ENCODE measurements around the gene FAM110A.
"Not testable (repeated sequence)": the region's sequence is repeated elsewhere in the genome, so short reads cannot be mapped to it uniquely, and the experiment has no call there.

Gene FAM110A

DNA sequence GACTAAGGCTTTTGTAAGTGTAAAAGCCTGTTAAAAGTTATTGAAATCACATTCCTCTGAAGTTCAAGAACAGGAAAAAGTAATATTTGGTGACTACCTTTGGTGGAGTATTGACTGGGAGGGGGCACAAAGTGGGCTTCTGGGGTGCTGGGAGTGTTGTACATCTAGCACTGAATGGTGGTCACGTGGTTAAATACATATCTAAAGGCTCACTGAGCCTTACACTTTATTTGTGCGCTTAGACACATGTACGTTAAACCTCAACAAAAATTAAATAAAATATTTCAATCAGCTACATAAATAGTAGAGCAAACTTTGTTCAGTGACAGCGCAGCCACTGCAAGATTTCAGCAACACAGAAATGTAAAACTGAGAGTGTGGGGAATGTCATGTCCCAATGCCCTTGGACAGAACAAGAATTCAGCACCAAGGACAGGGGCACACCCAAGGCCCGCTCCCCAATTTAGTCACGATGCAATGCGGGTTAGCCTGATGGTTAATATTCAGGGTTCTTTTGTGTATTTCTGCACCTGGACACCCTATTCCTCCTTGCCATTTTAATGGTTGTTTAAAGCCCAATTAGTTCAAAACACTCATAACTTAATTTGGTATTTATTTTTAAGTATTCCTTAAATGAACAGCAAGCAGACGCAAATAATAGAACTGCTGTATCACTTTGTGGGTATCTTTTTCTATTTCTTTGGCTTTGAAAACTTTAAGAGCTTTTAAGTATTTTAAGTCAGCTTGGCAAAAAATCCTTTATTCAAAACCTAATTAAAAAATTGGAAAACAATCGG lies 45.2 kb downstream of the FAM110A start:
- DNase-seq, result no peak

DNA sequence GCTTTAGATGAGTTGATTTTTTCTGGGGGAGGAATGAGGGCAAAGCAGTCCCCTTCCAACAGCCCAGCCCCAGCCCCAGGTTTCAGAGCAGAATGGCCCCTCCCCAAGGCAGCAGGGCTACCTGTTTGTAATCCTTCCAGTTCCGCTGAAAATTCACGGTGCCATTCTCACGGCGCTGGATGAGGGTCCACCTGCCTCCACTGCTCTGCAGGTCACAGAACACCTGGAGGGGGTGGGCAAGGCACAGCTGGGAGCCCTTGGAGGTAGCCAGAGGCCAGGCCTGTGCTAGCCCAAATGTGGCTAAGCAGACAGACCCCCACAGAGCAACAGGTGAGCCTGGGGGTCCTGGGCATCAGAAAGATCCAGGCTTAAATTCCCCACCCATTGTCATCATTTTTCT lies 46.1 kb downstream of the FAM110A start:
- no peak for DNase-seq

DNA sequence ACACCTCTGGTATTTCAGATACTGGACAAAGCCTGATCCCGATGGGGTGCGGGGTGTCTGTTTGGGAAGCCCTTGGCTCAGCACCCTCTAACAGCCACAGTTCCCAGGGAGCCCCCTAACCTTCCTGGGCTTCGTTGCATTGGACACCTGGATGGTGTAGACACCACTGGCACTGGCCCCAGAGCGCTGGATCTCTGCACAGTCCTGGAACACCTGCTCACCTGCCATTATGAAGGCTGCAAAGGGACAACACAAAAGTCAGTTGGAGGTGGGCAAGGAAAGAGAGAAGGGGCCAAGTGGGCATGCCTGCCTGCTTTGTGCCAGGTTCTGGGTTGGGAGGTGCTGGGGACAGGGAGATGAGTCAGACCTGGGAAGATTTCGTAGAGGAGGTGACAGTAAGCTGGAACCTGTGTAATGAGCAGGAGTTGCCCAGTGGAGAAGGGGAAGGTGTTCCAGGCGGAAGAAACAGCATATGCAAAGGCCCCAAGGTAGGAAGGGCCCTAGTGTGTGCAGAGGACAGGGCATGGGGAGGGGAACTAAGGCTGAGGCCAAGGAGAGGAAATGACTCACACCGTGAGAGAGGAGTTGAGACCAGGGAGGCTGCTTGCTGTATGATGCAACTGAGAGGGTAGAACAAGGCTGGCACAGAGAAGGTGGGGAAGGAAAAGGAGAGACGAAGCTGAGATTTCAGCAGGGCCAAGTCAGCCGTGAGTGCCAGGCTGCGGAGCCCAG lies 47.7 kb downstream of the FAM110A start:
- DNase-seq, result no peak

DNA sequence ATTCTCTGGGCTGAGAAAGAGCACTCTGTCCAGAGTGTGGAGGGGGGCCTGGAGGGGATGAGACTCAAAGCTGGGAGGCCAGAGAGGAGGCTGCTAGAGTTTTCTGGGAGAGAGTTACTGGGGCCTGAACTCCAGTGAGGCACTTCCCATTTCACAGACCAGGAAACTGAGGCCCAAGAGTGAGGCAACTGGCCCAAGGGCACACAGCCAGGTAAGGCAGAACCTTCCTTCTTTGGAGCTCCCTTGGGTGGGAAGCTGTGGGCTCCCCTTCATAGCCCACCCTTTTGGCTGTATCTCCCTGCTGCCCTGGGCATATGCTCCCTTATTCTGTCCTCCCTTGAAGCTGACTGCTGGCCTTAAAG lies 48.2 kb downstream of the FAM110A start:
- no peak for DNase-seq

DNA sequence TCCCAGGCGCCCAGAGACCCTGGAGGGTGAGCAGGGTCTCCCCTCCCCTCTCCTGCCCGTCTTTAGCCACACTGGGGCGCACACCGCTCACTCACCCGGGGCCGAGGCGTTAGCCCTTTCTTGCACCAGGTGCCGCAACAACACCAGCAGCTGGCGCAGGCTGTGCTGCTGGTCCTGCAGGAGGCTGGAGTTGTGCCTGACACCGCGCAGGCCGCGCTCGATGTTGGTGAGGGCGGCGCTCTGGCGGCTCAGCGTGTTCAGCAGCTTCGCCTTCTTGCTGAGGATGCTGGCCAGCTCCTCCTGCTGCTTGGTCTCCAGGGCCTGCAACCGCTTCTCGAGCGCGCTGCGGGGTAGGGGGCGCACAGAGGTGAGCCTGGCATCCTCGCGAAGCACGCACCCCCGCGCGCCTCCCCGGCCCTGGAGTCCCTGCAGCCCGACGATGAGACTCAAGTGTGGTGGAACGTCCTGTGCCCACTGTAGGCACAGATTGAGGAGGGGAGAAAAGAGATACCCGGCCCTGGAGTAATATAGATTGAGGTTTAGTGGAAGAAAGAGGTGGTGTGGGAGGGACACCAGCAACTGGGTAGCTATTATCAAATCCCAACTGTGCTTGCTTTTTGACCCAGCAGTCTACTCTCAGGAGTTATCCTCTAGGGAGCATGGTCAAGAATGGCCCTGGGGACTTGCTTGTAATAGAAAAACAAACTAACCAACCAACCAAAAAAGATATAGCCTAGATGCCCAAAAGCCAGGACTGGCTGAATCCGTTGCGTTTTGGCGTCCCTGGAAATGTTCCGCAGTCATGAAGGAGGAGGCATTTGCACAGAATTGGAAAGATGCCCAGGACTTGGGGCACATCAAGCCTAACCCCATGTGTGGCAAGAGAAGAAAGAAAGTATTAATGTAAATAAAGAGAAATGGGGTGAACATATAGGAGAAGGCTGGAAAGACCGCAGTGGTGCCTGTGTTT lies 51.8 kb downstream of the FAM110A start:
- DNase-seq, result no peak

DNA sequence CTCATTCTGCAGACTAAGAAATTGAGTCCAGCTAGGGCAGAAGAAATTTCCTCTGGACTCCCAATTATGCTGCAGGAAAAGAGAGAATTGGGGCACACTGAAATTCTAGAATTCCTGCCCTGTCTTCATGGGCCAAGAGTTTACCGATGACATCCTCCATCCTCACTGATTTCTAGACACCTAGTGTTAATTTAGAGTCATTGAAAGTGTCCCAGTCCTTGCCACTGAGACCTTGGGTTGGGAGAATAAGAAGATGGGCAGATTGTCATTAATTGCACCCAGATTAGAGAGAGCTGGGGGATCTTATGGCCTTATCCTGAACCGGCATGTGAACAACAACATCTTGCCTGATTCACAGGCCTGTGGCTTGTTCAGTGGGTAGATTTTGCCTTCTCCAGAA lies 53.6 kb downstream of the FAM110A start:
- DNase-seq, result no peak

DNA sequence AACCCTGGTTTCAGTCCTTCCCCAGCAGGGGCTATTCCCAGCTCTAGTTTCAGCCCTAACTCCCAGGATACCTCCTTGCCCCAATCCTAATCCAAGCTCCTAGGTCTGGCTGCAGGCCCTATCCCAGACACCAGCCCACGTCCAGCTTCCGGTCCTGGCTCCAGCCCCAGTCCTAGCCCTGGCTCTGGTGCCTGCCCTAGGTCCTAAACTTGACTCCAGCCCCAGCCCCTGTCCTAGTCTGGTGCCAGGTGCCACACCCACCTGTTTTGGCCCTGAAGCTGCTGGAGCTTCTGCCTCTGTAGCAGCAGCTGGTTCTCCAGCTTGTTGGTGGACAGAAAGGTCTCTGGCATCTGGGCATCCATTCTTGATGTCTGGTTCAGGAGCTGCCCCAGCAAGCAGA lies 54.5 kb downstream of the FAM110A start:
- DNase-seq, result no peak

DNA sequence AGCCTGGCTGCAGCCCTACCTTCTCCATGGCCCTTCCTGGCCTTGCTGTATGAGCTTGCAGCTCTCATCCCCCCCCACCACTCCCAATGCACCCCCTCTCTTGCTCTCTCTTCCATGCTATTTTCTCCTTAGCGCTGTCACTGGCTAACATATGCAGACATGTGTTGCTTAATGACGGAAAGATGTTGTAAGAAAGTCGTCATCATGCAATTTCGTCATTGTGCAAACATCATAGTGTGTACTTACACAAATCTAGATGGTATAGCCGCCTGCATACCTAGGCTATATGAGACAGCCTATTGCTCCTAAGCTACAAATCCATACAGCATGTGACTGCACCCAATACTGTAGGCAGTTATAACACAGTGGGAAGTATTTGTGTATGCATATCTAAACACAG lies 55.6 kb downstream of the FAM110A start:
- no peak for DNase-seq

DNA sequence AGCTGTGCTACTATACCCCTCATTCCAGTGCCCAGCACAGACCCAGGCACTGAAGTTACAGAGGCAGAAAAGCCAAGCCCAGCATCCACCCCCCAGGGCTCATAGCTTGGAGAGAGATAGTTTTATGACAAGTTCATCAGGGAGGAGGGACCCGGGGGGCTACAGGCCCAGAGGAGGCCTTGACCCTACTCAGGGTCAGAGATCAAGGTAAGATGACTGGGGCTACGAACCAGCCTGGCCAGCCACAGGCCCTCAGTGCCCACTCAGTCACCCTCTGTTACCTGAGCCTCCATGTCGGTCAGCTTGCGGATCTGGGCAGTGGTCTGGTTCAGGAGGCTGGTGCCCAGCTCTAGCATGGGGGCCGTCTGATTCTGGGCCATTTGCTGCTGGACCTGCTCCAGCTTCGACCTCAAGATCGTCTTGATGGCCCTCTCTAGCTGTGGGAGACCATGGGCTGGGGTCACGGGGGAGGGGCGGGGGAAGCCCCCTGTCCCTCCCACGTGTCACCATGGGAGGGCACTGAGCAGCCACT lies 56.5 kb downstream of the FAM110A start:
- DNase-seq, result no peak

DNA sequence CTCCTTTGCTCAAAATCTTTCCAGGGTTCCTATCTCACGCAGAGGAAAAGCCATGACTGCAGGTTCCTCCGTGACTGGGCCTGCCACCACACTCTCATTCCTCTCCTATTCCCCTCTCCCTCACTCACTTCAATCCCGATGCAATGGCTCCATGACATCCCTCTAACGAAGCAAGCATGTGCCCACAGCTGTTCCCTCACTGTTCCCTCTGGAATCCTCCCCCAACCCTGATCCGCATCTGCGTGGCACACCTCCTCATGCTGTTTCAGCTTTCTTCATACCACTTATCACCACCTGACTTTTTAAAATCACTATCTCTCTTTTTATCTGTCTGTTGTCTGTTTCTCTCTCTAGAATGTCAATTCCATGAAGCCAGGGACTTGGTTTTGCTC lies 57.1 kb downstream of the FAM110A start:
- DNase-seq, result no peak

DNA sequence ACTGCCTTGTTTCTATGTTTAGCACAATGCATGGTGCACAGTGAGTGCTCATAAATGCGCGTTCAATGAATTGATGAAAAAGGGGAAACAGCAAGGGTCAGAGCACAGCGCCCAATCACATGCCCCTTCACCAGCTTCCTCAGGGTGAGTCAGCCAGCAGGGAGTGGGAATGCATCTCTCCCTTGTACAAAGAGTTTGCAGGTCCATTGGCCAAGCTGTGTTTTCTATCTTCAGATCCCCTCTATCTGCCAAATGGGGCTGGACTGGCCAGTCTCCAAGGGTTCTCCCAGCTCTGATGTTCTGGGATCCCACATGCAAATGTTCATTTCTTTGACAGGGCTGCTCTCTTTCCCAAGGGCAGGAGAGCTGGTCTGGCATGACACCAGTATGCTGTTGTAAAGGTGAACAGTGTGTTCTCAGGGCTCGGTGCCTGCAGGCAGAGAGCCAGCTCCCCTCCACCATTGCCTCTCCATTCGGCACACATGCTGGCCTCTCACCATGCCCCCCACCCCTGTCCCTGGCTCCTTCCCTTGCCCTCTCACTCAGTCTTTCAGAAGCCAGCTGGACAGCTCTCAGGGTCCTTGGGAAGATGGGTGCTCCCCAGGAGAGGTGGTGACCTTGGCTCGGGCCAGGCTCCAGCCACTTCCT lies 57.7 kb downstream of the FAM110A start:
- DNase-seq, result no peak

DNA sequence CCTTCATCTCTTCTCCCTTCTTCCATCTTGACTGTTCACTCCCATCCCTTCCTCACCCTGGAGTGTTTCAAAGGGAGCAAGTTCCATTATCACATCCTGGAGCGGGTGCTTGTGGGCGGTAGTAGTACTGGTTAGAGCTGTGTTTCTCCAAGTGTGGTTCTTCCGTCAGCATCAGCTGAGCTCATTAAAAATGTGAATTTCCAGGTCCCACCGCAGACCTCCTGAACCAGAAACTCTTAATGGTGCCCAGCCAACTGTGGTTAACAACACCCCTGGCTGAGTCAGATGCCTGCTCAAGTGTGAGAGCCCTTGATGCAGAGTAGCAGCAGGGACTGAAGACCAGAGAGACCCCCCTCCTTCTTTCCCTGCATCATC lies 58.2 kb downstream of the FAM110A start:
- DNase-seq, result no peak

DNA sequence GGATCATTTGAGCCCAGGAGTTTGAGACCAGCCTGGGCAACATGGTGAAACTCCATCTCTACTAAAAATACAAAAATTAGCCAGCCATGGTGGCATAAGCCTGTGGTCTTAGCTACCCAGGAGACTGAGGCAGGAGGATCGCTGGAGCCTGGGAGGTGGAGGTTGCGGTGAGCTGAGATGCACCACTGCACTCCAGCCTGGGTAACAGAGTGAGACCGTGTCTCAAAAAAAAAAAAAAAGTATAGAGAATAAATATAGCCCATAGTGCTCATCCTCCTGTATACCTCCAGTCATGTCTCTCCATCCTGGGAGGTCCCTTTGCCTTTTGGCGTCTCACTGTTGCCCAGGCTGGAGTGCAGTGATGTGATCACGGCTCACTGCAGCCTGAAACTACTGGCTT lies 58.9 kb downstream of the FAM110A start:
- DNase-seq, result not testable (repeated sequence)

Data from stimulated activated CD4-positive, alpha-beta T cell treated with anti-CD3 and anti-CD28 coated beads, Interleukin-4, amount 100 ng/mL, for 1 hour (primary cell).